Measurements from ENCODE around the gene CCDC78. TPM values are rescaled to one million over a fixed set of nuclear protein-coding genes. Genes with fewer than 3 reads are reported as not detected.

The CCDC78 gene
- total and polyA plus RNA-seq, 12 donors: 0.21 to 1.7 (median 0.55) TPM; not detected in 1

GRCh38 chr16:772959-773358, 46.7 kb upstream of the CCDC78 start:
- DNase-seq (no peak), ATAC-seq (no peak)
- peaks cover 0 to 25% (median 9%) of the 10 kb centered on the region in 7 donors for H3K27me3 ChIP-seq
- intact Hi-C loops (cut with DNase I): no loop called here
- TF ChIP-seq CTCF (IDR thresholded peaks at IDR 0.05): no peak
- H3K27ac ChIP-seq: no peak overlapping the region
- H3K36me3 ChIP-seq: no peaks in the 10 kb centered on the region
- WGBS, 2 donors: 89 to 91% methylated on average over 18 of the region's 18 CpGs
- no peaks in the 10 kb centered on the region for H3K4me1 ChIP-seq
- H3K4me3 ChIP-seq: no peak overlapping the region
- H3K9me3 ChIP-seq: no peaks in the 10 kb centered on the region

- ATAC-seq: no peak
- Histone ChIP-seq H3K36me3 (no peaks in the 10 kb centered on the region), H3K27ac (no peak overlapping the region), H3K4me3 (no peak overlapping the region), H3K4me1 (no peaks in the 10 kb centered on the region), H3K27me3 (peaks cover 0 to 11% (median 5%) of the 10 kb centered on the region in 7 donors), H3K9me3 (no peaks in the 10 kb centered on the region)
- intact Hi-C loops (cut with DNase I): no loop called here
- 67 to 82% methylated on average over 5 to 13 of the region's 13 CpGs for WGBS, 2 donors
- no peak for DNase-seq
- no peak for TF ChIP-seq CTCF (IDR thresholded peaks at IDR 0.05)
Observed at GRCh38 chr16:770411-770810, 44.2 kb upstream of the CCDC78 start.

- intact Hi-C loops (cut with DNase I): no loop called here
- no peak for TF ChIP-seq CTCF (IDR thresholded peaks at IDR 0.05)
- Histone ChIP-seq H3K4me1 (no peaks in the 10 kb centered on the region), H3K36me3 (no peaks in the 10 kb centered on the region), H3K4me3 (no peak overlapping the region), H3K9me3 (no peaks in the 10 kb centered on the region), H3K27ac (no peak overlapping the region), H3K27me3 (peaks cover 0 to 10% (median 4%) of the 10 kb centered on the region in 7 donors)
- 69 to 75% methylated on average over 19 of the region's 19 CpGs for WGBS, 2 donors
- no peak for ATAC-seq
- DNase-seq: no peak
Observed at GRCh38 chr16:769934-770333, 43.7 kb upstream of the CCDC78 start.

GRCh38 chr16:769184-769784, 43.0 kb upstream of the CCDC78 start:
- no peaks in the 10 kb centered on the region for H3K9me3 ChIP-seq
- intact Hi-C loops (cut with DNase I): no loop called here
- no peak for TF ChIP-seq CTCF (IDR thresholded peaks at IDR 0.05)
- 30 to 50% methylated on average over 17 to 20 of the region's 20 CpGs for WGBS, 2 donors
- no peaks in the 10 kb centered on the region for H3K36me3 ChIP-seq
- H3K4me3 ChIP-seq: no peak overlapping the region
- H3K4me1 ChIP-seq: no peaks in the 10 kb centered on the region
- H3K27ac ChIP-seq: no peak overlapping the region
- ATAC-seq (no peak), DNase-seq (no peak)
- H3K27me3 ChIP-seq: peaks cover 0 to 7% (median 2%) of the 10 kb centered on the region in 7 donors

All from heart right ventricle (tissue), 16 donors.